K562 (cell line): ENCODE data around the gene SNX30. TPM values are rescaled to one million over a fixed set of nuclear protein-coding genes. Genes with fewer than 3 reads are reported as not detected.

Source experiments
- ETV1 ChIP-seq: fragments of 450-650 bp; conservative IDR thresholded peaks from 2 replicates; pipeline ENCODE4 v1.6.1; 2016; ENCODE audit warnings: missing genetic modification characterization, control low read depth, low read depth, missing compliant biosample characterization
- ETV5 ChIP-seq: sonication (generic); formaldehyde crosslinking; IDR thresholded peaks from 2 replicates; pipeline ENCODE4 v1.4.0; 2020; ENCODE audit warnings: low read depth, mild to moderate bottlenecking, missing genetic modification reagents
- SMARCE1 ChIP-seq: fragments of 450-650 bp; IDR thresholded peaks from 2 replicates; pipeline ENCODE4 v1.7.1; 2016; ENCODE audit warnings: mild to moderate bottlenecking
- STAG1 ChIP-seq: sonication (generic); formaldehyde crosslinking; IDR thresholded peaks from 2 replicates; pipeline ENCODE4 v1.5.0; 2020; ENCODE audit warnings: missing genetic modification reagents, borderline replicate concordance
- ZNF175 ChIP-seq: fragments of 200-800 bp; sonication (Bioruptor generic); IDR thresholded peaks from 2 replicates; pipeline ENCODE4 v1.6.1; 2016; ENCODE audit warnings: low read depth, mild to moderate bottlenecking, missing genetic modification characterization, missing compliant biosample characterization
- ZNF395 ChIP-seq: fragments of 200-800 bp; sonication (Bioruptor generic); IDR thresholded peaks from 2 replicates; pipeline ENCODE4 v1.6.1; 2017; ENCODE audit warnings: missing genetic modification characterization, missing compliant biosample characterization
- ZNF584 ChIP-seq: fragments of 200-800 bp; sonication (Bioruptor generic); IDR thresholded peaks from 2 replicates; pipeline ENCODE4 v1.6.1; 2016; ENCODE audit warnings: low read depth, mild to moderate bottlenecking, missing genetic modification characterization, missing compliant biosample characterization
- polyA plus RNA-seq, 8 experiments: library from polyadenylated mRNA; depleted of rRNA in 4 of 8; stranded (reverse) in 5 of 8; unstranded in 3 of 8; fragments of >200 nt; fragmentation: Nextera tagmentation in 2 of 8; fragmentation: Illumina TruSeq in 1 of 8; extraction: Ambion mirVana in 2 of 8; extraction: Trizol in 1 of 8; gene quantifications; 2 replicates each; pipeline versions ENCODE4 v1.2.1 to v1.2.3, GENCODE V29; 2011 to 2014; ENCODE audit warnings: inconsistent platforms in 1 of 8, missing spikeins in 1 of 8
- total RNA-seq, 7 experiments: library from RNA; depleted of rRNA in 6 of 7; stranded (reverse); fragments of >200 nt in 6 of 7; fragmentation: Illumina TruSeq in 2 of 7; extraction: Trizol in 2 of 7; gene quantifications; 2 replicates each; pipeline versions ENCODE4 v1.2.1 to v1.2.3, GENCODE V29; 2011 to 2021; ENCODE audit warnings: low replicate concordance in 1 of 7
- TF ChIP-seq, protein P1 (sequence below), 2 experiments: fragments of 450-650 bp; IDR thresholded peaks; 2 replicates each; pipeline ENCODE4 v1.6.1; 2016; ENCODE audit warnings: mild to moderate bottlenecking in 2 of 2, borderline replicate concordance in 1 of 2, low read depth in 1 of 2, moderate library complexity in 1 of 2
- TF ChIP-seq, protein P2 (sequence below), 2 experiments: IDR thresholded peaks; 2 replicates each; pipeline ENCODE4 v1.6.1; 2011; ENCODE audit warnings: borderline replicate concordance in 1 of 2, control low read depth in 1 of 2, low read depth in 1 of 2, low read length in 1 of 2, mild to moderate bottlenecking in 1 of 2, mixed read lengths in 1 of 2, moderate library complexity in 1 of 2; ENCODE audit not compliant: insufficient read depth in 1 of 2, insufficient read length in 1 of 2, poor library complexity in 1 of 2, severe bottlenecking in 1 of 2; ENCODE audit errors: extremely low read depth in 1 of 2
- TF ChIP-seq, protein P3 (sequence below): sonication (generic); formaldehyde crosslinking; IDR thresholded peaks from 2 replicates; pipeline ENCODE4 v1.8.0; 2023; ENCODE audit warnings: mild to moderate bottlenecking, missing genetic modification reagents

Gene SNX30
- total and polyA plus RNA-seq, 9 of the 15 experiments (the other 6 are each of a cell fraction or from before 2014, with no cell fraction given): 0.76 to 5.9 (median 3.3) TPM

DNA sequence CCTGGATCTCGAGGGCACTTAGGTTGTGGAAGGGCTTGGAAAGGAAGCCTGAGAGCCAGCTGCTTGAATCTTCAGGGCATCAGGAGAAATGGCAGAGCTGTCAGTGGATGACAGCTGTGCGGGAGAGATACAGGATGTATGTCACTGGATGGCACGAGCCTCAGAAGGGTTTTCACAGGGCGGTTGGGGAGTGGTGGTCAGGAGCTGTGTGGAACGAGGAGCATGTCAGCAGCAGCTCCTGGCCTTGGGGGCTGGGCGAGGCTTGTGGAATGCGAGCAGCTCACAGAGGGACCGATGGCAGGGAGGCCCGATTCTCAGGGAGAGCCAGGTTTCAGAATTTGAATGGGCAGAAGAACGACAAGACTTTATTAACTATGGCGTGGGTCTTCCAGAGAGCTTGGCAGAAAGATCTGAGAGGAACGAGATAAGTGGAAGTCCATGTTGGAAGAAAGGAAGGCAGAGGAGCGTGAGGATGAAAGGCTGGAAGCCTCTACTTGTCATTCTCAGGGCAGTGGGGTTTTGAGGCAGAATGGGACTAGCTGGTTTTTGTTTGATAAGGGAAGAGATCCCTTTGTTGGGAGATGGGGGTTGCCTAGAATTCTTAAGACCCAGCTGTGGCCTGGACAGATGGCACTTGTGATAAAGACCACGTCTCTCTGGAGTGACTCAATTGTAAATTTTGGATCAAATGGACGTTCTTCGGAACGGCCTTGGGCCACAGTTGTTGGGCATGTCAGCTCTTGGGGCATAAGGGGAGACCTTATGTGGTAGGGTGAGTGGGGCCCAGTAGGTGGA lies 60.3 kb downstream of the SNX30 start (continued):
- TF ChIP-seq, protein P1, sequence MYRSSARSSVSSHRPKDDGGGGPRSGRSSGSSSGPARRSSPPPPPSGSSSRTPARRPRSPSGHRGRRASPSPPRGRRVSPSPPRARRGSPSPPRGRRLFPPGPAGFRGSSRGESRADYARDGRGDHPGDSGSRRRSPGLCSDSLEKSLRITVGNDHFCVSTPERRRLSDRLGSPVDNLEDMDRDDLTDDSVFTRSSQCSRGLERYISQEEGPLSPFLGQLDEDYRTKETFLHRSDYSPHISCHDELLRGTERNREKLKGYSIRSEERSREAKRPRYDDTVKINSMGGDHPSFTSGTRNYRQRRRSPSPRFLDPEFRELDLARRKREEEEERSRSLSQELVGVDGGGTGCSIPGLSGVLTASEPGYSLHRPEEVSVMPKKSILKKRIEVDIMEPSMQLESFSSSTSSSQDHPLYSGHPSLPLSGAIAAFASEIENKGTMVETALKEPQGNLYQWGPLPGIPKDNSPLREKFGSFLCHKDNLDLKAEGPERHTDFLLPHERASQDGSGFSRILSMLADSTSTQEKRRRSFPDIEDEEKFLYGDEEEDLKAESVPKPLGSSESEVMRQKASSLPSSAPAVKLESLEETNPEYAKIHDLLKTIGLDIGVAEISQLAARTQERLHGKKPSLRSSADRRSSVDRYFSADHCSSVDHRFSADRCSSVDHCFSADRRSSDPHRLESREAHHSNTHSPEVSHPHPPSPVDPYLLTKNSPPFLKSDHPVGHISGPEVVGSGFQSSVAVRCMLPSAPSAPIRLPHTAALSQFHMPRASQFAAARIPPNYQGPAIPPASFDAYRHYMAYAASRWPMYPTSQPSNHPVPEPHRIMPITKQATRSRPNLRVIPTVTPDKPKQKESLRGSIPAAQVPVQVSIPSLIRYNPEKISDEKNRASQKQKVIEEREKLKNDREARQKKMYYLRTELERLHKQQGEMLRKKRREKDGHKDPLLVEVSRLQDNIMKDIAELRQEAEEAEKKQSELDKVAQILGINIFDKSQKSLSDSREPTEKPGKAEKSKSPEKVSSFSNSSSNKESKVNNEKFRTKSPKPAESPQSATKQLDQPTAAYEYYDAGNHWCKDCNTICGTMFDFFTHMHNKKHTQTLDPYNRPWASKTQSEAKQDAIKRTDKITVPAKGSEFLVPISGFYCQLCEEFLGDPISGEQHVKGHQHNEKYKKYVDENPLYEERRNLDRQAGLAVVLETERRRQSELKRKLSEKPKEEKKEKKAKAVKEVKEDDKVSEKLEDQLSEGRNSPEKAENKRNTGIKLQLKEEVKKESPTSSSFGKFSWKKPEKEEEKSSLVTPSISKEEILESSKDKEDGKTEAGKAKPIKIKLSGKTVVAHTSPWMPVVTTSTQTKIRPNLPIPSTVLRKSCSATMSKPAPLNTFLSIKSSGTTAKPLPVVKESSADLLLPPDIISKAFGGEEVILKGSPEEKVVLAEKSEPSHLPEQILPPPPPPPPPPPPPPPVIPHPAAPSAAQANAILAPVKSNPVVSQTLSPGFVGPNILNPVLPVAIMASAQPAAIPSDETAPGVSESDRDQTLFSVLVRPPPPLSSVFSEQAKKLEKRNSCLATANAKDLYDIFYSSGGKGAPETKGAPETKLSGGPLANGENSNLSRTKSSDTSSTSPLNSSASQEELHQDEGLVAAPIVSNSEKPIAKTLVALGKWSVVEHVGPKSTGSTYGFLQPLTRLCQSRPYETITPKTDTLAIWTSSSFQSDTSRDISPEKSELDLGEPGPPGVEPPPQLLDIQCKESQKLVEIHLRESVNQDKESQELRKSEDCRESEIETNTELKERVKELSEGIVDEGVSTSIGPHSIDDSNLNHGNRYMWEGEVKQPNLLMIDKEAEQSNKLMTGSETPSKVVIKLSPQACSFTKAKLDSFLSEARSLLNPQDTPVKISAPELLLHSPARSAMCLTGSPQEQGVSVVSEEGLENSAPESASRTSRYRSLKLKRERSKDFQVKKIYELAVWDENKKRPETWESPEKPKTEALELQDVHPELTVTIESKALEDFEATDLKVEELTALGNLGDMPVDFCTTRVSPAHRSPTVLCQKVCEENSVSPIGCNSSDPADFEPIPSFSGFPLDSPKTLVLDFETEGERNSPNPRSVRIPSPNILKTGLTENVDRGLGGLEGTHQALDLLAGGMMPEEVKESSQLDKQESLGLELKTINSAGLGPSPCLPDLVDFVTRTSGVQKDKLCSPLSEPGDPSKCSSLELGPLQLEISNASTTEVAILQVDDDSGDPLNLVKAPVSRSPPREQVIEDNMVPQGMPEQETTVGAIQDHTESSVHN (IDR thresholded peaks at IDR 0.05; ENCODE audit: borderline replicate concordance in 1 of 2, low read depth in 1 of 2): no peak
- TF ChIP-seq SMARCE1: peak; percentile 74
- no peak for TF ChIP-seq ZNF584 (CRISPR knock-in tag)
- TF ChIP-seq, protein P2, sequence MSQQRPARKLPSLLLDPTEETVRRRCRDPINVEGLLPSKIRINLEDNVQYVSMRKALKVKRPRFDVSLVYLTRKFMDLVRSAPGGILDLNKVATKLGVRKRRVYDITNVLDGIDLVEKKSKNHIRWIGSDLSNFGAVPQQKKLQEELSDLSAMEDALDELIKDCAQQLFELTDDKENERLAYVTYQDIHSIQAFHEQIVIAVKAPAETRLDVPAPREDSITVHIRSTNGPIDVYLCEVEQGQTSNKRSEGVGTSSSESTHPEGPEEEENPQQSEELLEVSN (IDR thresholded peaks at IDR 0.05; ENCODE audit: borderline replicate concordance in 1 of 2, extremely low read depth in 1 of 2, insufficient read depth in 1 of 2, insufficient read length in 1 of 2, low read depth in 1 of 2, low read length in 1 of 2, poor library complexity in 1 of 2, severe bottlenecking in 1 of 2): no peak
- TF ChIP-seq STAG1 (CRISPR knock-in tag): no peak
- TF ChIP-seq ETV5 (CRISPR knock-in tag): no peak
- peak; percentile 43; the same call in 1 of the 2 replicates for TF ChIP-seq ZNF175 (CRISPR knock-in tag)
- no peak for TF ChIP-seq ETV1 (tag)
- no peak for TF ChIP-seq ZNF395 (CRISPR knock-in tag)
- TF ChIP-seq, protein P3, sequence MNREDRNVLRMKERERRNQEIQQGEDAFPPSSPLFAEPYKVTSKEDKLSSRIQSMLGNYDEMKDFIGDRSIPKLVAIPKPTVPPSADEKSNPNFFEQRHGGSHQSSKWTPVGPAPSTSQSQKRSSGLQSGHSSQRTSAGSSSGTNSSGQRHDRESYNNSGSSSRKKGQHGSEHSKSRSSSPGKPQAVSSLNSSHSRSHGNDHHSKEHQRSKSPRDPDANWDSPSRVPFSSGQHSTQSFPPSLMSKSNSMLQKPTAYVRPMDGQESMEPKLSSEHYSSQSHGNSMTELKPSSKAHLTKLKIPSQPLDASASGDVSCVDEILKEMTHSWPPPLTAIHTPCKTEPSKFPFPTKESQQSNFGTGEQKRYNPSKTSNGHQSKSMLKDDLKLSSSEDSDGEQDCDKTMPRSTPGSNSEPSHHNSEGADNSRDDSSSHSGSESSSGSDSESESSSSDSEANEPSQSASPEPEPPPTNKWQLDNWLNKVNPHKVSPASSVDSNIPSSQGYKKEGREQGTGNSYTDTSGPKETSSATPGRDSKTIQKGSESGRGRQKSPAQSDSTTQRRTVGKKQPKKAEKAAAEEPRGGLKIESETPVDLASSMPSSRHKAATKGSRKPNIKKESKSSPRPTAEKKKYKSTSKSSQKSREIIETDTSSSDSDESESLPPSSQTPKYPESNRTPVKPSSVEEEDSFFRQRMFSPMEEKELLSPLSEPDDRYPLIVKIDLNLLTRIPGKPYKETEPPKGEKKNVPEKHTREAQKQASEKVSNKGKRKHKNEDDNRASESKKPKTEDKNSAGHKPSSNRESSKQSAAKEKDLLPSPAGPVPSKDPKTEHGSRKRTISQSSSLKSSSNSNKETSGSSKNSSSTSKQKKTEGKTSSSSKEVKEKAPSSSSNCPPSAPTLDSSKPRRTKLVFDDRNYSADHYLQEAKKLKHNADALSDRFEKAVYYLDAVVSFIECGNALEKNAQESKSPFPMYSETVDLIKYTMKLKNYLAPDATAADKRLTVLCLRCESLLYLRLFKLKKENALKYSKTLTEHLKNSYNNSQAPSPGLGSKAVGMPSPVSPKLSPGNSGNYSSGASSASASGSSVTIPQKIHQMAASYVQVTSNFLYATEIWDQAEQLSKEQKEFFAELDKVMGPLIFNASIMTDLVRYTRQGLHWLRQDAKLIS (CRISPR knock-in tag): no peak
